ENCODE results near the gene UBE4A. TPM values are rescaled to one million over a fixed set of nuclear protein-coding genes. Genes with fewer than 3 reads are reported as not detected.

The UBE4A gene
- total and polyA plus RNA-seq, 8 donors = 40.3 to 47.7 (median 44.0) TPM

DNA sequence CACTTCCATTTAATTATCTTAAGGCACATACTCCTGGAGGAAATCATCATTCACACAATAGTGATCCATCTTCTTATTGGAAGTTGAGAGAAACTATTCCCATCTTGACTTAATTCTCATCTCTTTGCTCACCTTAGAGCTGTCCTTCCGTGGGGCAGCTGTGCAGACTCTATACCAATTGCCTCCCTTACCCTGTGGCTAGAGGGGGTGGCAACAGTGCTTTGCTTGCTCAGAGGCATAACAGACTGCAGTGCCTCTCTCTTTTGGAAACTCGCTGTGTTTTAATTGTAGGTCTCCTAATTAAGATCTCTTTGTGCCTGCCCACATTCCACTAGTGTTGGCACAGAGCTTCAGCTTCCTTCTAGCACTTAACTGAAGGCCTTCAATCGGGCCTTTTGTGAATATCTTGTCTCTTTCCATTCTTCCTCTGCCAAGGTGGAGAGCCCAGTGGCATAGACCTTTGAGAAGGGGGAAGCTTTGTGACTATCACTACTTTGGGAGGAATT is 82.4 kb downstream of the UBE4A start:
- no peak for DNase-seq
- TF ChIP-seq, protein P1, sequence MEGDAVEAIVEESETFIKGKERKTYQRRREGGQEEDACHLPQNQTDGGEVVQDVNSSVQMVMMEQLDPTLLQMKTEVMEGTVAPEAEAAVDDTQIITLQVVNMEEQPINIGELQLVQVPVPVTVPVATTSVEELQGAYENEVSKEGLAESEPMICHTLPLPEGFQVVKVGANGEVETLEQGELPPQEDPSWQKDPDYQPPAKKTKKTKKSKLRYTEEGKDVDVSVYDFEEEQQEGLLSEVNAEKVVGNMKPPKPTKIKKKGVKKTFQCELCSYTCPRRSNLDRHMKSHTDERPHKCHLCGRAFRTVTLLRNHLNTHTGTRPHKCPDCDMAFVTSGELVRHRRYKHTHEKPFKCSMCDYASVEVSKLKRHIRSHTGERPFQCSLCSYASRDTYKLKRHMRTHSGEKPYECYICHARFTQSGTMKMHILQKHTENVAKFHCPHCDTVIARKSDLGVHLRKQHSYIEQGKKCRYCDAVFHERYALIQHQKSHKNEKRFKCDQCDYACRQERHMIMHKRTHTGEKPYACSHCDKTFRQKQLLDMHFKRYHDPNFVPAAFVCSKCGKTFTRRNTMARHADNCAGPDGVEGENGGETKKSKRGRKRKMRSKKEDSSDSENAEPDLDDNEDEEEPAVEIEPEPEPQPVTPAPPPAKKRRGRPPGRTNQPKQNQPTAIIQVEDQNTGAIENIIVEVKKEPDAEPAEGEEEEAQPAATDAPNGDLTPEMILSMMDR (IDR thresholded peaks at IDR 0.05) = no peak
- Histone ChIP-seq H3K4me1 (peaks cover 26 to 73% of the 10 kb centered on the region in 2 donors), H3K27ac (no peak overlapping the region), H3K4me3 (no peak overlapping the region), H3K27me3 (no peaks in the 10 kb centered on the region), H3K36me3 (no peaks in the 10 kb centered on the region), H3K9me3 (no peaks in the 10 kb centered on the region)
- no peak for ATAC-seq
- intact Hi-C loops (cut with DNase I) = no loop called here

DNA sequence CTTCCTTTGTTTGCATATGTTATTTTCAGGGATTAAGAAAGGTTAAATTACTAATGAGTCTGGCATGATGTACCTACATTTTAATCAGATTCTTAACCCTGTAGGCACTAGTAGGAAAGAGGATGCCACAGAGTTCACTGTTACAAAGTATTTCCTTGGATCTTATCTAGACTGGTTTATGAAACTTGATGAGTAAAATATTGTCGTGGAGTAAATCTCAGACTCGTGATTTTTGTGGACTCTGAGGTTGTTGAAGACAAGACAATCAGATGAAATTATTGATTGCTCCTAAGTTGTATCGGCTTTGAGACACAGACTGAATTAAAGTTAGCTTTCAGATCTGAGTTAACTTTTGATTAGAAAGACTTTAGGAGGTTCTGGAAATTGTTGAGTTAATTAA is 82.9 kb downstream of the UBE4A start:
- Histone ChIP-seq H3K9me3 (no peaks in the 10 kb centered on the region), H3K27ac (no peak overlapping the region), H3K4me3 (no peak overlapping the region), H3K27me3 (no peaks in the 10 kb centered on the region), H3K4me1 (peaks cover 26 to 73% of the 10 kb centered on the region in 2 donors), H3K36me3 (no peaks in the 10 kb centered on the region)
- no peak for ATAC-seq
- no peak for DNase-seq
- TF ChIP-seq, protein P1 (IDR thresholded peaks at IDR 0.05) = no peak
- intact Hi-C loops (cut with DNase I) = no loop called here

DNA sequence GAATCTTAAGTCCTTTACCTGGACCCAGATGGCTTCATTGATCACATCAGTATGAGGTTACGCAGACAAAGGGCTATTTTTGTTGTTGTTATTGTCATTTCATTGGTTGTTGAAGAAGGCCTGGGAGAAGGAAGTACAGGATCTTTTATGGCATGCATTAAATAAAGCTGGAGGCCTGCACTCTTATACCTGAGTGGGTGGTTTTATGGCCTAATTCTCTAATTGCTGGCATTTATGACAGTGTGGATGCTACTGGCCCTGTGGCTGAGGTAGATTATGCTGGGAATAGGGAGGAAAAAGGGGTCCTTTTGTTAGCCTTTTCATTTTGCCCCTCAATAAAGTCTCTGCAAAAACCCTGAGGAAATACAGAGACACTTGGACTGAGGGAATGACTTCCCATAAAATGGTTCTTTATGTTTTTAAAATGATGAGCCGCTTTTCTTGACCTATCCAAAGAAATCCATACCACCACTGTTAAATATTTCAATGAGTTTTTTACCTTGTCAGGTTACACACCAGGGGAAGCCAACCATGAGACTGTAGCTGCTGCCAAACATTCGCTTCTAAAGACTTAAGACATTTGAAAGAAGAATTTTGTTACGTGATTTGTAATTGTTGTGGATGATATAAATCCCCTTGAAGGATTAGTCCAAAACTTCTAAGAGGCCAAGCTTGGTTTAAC is 83.6 kb downstream of the UBE4A start:
- intact Hi-C loops (cut with DNase I) = no loop called here
- no peaks in the 10 kb centered on the region for H3K27me3 ChIP-seq
- H3K4me3 ChIP-seq = no peak overlapping the region
- H3K36me3 ChIP-seq = no peaks in the 10 kb centered on the region
- DNase-seq (no peak), ATAC-seq (no peak)
- H3K9me3 ChIP-seq = no peaks in the 10 kb centered on the region
- TF ChIP-seq, protein P1 (IDR thresholded peaks at IDR 0.05) = no peak
- peaks cover 26 to 70% of the 10 kb centered on the region in 2 donors for H3K4me1 ChIP-seq
- no peak overlapping the region for H3K27ac ChIP-seq

DNA sequence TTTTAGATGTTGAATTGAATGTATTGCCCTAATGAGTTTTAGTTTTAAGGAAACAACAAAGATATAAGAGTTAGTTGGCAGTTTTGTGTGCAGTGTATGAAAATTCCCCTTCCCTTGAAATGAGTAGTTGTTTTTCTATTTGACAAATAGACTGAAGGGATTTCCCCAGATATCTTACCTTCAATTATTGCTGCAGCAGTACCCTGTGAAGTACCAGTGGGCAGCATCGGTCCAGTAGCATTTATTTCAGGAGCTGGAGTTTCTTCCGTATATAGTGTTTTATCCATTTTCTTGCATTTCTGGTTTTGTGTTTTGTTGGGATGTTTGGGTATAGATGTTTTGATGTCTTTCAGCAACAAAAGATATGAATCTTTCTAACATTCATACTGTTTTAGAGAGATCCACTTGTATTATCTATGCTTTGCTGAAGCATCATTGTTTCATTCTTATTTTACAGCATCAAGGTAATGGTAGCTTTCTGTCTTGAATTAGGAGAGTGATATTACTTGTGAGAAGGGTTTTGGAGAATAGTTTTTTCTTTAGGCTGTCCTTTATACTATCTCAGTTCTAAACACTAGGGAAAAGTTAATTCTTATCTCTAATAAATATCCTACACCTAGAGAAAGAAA is 84.3 kb downstream of the UBE4A start:
- intact Hi-C loops (cut with DNase I) = no loop called here
- H3K9me3 ChIP-seq = no peaks in the 10 kb centered on the region

DNA sequence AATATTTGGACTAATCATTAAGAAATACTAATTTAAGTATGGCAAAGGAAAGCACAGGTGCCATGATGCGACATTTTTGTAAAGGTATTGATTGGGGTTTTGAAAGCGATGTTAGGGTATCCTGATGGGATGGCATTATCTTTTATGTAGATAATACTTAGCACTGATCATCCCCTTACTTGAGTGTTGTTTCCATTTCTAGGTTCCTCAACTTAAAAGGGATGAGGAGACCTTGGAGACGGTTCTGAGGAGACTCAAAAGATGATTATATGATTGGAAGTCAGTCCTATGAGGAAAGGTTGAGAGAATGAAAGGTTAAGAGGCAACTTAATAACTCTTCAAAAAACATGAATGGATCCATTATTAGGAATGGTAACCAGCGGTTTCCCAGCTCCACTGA is 88.0 kb downstream of the UBE4A start:
- Histone ChIP-seq H3K9me3 (no peaks in the 10 kb centered on the region), H3K27ac (no peak overlapping the region), H3K36me3 (no peaks in the 10 kb centered on the region), H3K4me3 (no peak overlapping the region), H3K4me1 (peaks cover 0 to 38% of the 10 kb centered on the region in 2 donors), H3K27me3 (no peaks in the 10 kb centered on the region)
- TF ChIP-seq, protein P1 (IDR thresholded peaks at IDR 0.05) = no peak
- DNase-seq = no peak
- intact Hi-C loops (cut with DNase I) = no loop called here
- no peak for ATAC-seq

More for the DNA sequence above, 84.3 kb downstream of the UBE4A start:
- TF ChIP-seq, protein P1 (IDR thresholded peaks at IDR 0.05) = no peak
- peaks cover 26 to 70% of the 10 kb centered on the region in 2 donors for H3K4me1 ChIP-seq
- DNase-seq = no peak
- H3K27ac ChIP-seq = no peak overlapping the region
- no peak for ATAC-seq
- H3K4me3 ChIP-seq = no peak overlapping the region
- H3K36me3 ChIP-seq = no peaks in the 10 kb centered on the region
- H3K27me3 ChIP-seq = no peaks in the 10 kb centered on the region

All from left lung (tissue), 10 donors.